H1 (cell line): ENCODE data around the gene LCA5. TPM values are rescaled to one million over a fixed set of nuclear protein-coding genes. Genes with fewer than 3 reads are reported as not detected.

Source experiments
- CTCF ChIA-PET: fragments of 300-600 bp; sonication (Branson Sonifier 250); formaldehyde crosslinking; loops from one replicate; lab custom pipeline; 2021; ENCODE audit not compliant: partially characterized antibody; lab: Charles Lee
- POLR2A ChIA-PET: fragments of 300-600 bp; sonication (Branson Sonifier 250); formaldehyde crosslinking; loops from one replicate; lab custom pipeline; 2021; ENCODE audit warnings: inconsistent platforms; ENCODE audit not compliant: partially characterized antibody; lab: Charles Lee
- DNase-seq, 2 experiments: peaks; one replicate each; pipeline versions ENCODE4 v3.0.0 to v3.0.0-alpha.2; 2010 to 2022; ENCODE audit warnings: low spot score in 2 of 2, low read depth in 1 of 2, mixed read lengths in 1 of 2
- FAIRE-seq: peaks from 2 replicates; lab custom pipeline; 2011; peaks lifted over from hg19 to GRCh38; lab: Jason Lieb, UNC
- H2AFZ ChIP-seq: 2 replicates; pipeline ENCODE4 v1.8.1; 2012; ENCODE audit warnings: low read length, inconsistent platforms
- H2AK5ac ChIP-seq: 2 replicates; pipeline ENCODE4 v1.6.1; 2013; ENCODE audit warnings: low read depth, low read length
- H2BK120ac ChIP-seq: replicated peaks from 2 replicates; pipeline ENCODE3; 2013; ENCODE audit warnings: low read depth, low read length, inconsistent platforms
- H2BK12ac ChIP-seq: 2 replicates; pipeline ENCODE4 v1.6.1; 2013; ENCODE audit warnings: low read depth, low read length
- H2BK15ac ChIP-seq: 2 replicates; pipeline ENCODE4 v1.6.1; 2013; ENCODE audit warnings: low read length
- H2BK20ac ChIP-seq: 2 replicates; pipeline ENCODE4 v1.6.1; 2013; ENCODE audit warnings: low read length
- H2BK5ac ChIP-seq: 2 replicates; pipeline ENCODE4 v1.6.1; 2013; ENCODE audit warnings: low read depth, low read length
- H3K14ac ChIP-seq: 2 replicates; pipeline ENCODE4 v1.6.1; 2013; ENCODE audit warnings: inconsistent platforms; ENCODE audit not compliant: insufficient read length
- H3K18ac ChIP-seq: 2 replicates; pipeline ENCODE4 v1.6.1; 2013; ENCODE audit warnings: low read length; ENCODE audit errors: extremely low read depth
- H3K23ac ChIP-seq: 2 replicates; pipeline ENCODE4 v1.6.1; 2013; ENCODE audit warnings: inconsistent platforms; ENCODE audit not compliant: insufficient read length
- H3K23me2 ChIP-seq: 2 replicates; pipeline ENCODE4 v1.6.1; 2013; ENCODE audit warnings: low read depth, low read length
- H3K27ac ChIP-seq: 2 replicates; pipeline ENCODE4 v1.6.1; 2011; ENCODE audit warnings: low read depth, low read length, inconsistent platforms
- H3K27me3 ChIP-seq, 4 experiments: replicated peaks in 1 of 4; 1 replicate in 1 of 4; 2 replicates in 3 of 4; pipeline versions ENCODE4 v1.6.1 to v1.8.1; 2011 to 2013; ENCODE audit warnings: low read length in 3 of 4, mild to moderate bottlenecking in 3 of 4, inconsistent platforms in 2 of 4, mixed read lengths in 2 of 4, moderate library complexity in 1 of 4; ENCODE audit not compliant: control insufficient read depth in 3 of 4, insufficient read depth in 3 of 4; ENCODE audit errors: extremely low read depth in 1 of 4
- H3K36me3 ChIP-seq, 4 experiments: 2 replicates each; pipeline versions ENCODE4 v1.6.1 to v1.8.1; 2011 to 2013; ENCODE audit warnings: mild to moderate bottlenecking in 4 of 4, low read length in 3 of 4, moderate library complexity in 2 of 4, control low read depth in 1 of 4, inconsistent platforms in 1 of 4; ENCODE audit not compliant: insufficient read depth in 4 of 4, control insufficient read depth in 2 of 4
- H3K4ac ChIP-seq: replicated peaks from 2 replicates; pipeline ENCODE3; 2013; ENCODE audit warnings: low read length, low read depth, mixed read lengths, inconsistent platforms; ENCODE audit not compliant: insufficient read length
- H3K4me1 ChIP-seq, 4 experiments: replicated peaks in 1 of 4; 1 replicate in 1 of 4; 2 replicates in 3 of 4; pipeline versions ENCODE4 v1.6.1 to v1.8.1; 2011 to 2013; ENCODE audit warnings: low read length in 3 of 4, inconsistent platforms in 2 of 4, mixed read lengths in 1 of 4; ENCODE audit not compliant: insufficient read depth in 4 of 4, control insufficient read depth in 3 of 4
- H3K4me2 ChIP-seq, 2 experiments: 2 replicates each; pipeline versions ENCODE4 v1.6.1 to v1.8.1; 2011 to 2013; ENCODE audit warnings: low read depth in 2 of 2, low read length in 2 of 2, control low read depth in 1 of 2, inconsistent platforms in 1 of 2, mild to moderate bottlenecking in 1 of 2; ENCODE audit not compliant: insufficient read depth in 1 of 2
- H3K4me3 ChIP-seq, 4 experiments: fragments of 200-600, 300-600 bp in 1 of 4; sonication (generic), shearing (Covaris generic), sonication (Bioruptor Twin) in 1 of 4; 2 replicates each; pipeline versions ENCODE4 v1.5.1 to v1.8.1; 2011 to 2016; ENCODE audit warnings: low read length in 4 of 4, low read depth in 3 of 4, control low read depth in 2 of 4, inconsistent platforms in 2 of 4, mild to moderate bottlenecking in 2 of 4, mixed read lengths in 1 of 4, moderate library complexity in 1 of 4; ENCODE audit not compliant: insufficient read depth in 2 of 4; ENCODE audit errors: extremely low read depth in 1 of 4
- H3K56ac ChIP-seq: replicated peaks from 2 replicates; pipeline ENCODE3; 2013; ENCODE audit warnings: low read depth, mild to moderate bottlenecking, mixed read lengths, low read length, inconsistent platforms; ENCODE audit not compliant: insufficient read length
- H3K79me1 ChIP-seq: 2 replicates; pipeline ENCODE4 v1.6.1; 2013; ENCODE audit warnings: low read depth, low read length, control low read depth
- H3K79me2 ChIP-seq, 2 experiments: 2 replicates each; pipeline versions ENCODE4 v1.6.1 to v1.8.1; 2012 to 2013; ENCODE audit warnings: low read length in 2 of 2, mild to moderate bottlenecking in 2 of 2, inconsistent platforms in 1 of 2; ENCODE audit not compliant: insufficient read depth in 2 of 2, control insufficient read depth in 1 of 2
- H3K9ac ChIP-seq, 4 experiments: replicated peaks in 1 of 4; 1 replicate in 1 of 4; 2 replicates in 3 of 4; pipeline versions ENCODE4 v1.6.1 to v1.8.1; 2011 to 2013; ENCODE audit warnings: low read depth in 3 of 4, low read length in 3 of 4, control low read depth in 2 of 4, mild to moderate bottlenecking in 2 of 4, moderate library complexity in 2 of 4, inconsistent platforms in 1 of 4; ENCODE audit errors: extremely low read depth in 1 of 4
- H3K9me3 ChIP-seq, 2 experiments: 2 replicates each; pipeline versions ENCODE4 v1.6.1 to v1.8.1; 2012 to 2013; ENCODE audit warnings: mild to moderate bottlenecking in 2 of 2, moderate library complexity in 2 of 2, control low read depth in 1 of 2, inconsistent platforms in 1 of 2, low read depth in 1 of 2, low read length in 1 of 2, mixed read lengths in 1 of 2; ENCODE audit not compliant: insufficient read depth in 2 of 2
- H4K20me1 ChIP-seq, 2 experiments: replicated peaks in 1 of 2; 2 replicates each; pipeline versions ENCODE3 to v1.8.1; 2011 to 2013; ENCODE audit warnings: inconsistent platforms in 2 of 2, low read length in 2 of 2, mild to moderate bottlenecking in 1 of 2; ENCODE audit not compliant: insufficient read depth in 2 of 2, control insufficient read depth in 1 of 2
- H4K5ac ChIP-seq: 2 replicates; pipeline ENCODE4 v1.6.1; 2013; ENCODE audit warnings: low read length, low read depth, mixed read lengths, inconsistent platforms; ENCODE audit not compliant: insufficient read length
- H4K8ac ChIP-seq: 2 replicates; pipeline ENCODE4 v1.8.0; 2013; ENCODE audit warnings: mild to moderate bottlenecking, moderate library complexity, low read length, inconsistent platforms; ENCODE audit not compliant: insufficient read depth; ENCODE audit errors: extremely low read depth
- H4K91ac ChIP-seq: replicated peaks from 2 replicates; pipeline ENCODE3; 2013; ENCODE audit warnings: low read length, mixed read lengths, inconsistent platforms; ENCODE audit not compliant: insufficient read length
- CBX5 ChIP-seq: fragments of 300-800, 300-1000 bp; sonication (generic); IDR thresholded peaks from 2 replicates; pipeline ENCODE4 v1.7.1; 2016; ENCODE audit warnings: antibody characterized with exemption, low read length, low read depth
- CTBP2 ChIP-seq: IDR thresholded peaks from 2 replicates; pipeline ENCODE4 v1.7.0; 2011; ENCODE audit warnings: borderline replicate concordance, mild to moderate bottlenecking, moderate library complexity, mixed read lengths, low read length; ENCODE audit not compliant: insufficient read depth, insufficient read length
- EP300 ChIP-seq, 2 experiments: IDR thresholded peaks; 1 replicate in 1 of 2; 2 replicates in 1 of 2; pipeline ENCODE4 v1.6.1; 2011 to 2012; ENCODE audit warnings: low read depth in 2 of 2, low read length in 2 of 2, mild to moderate bottlenecking in 2 of 2, borderline replicate concordance in 1 of 2, inconsistent platforms in 1 of 2, moderate library complexity in 1 of 2
- GABPA ChIP-seq: IDR thresholded peaks from 2 replicates; pipeline ENCODE4 v1.6.1; 2011; ENCODE audit warnings: mild to moderate bottlenecking, low read length, moderate library complexity, borderline replicate concordance; ENCODE audit not compliant: insufficient read depth
- SIX5 ChIP-seq: IDR thresholded peaks from 2 replicates; pipeline ENCODE4 v1.6.1; 2011; ENCODE audit warnings: mild to moderate bottlenecking, low read depth, low read length
- WGBS, 2 experiments: shearing (Covaris generic) in 1 of 2; methylation state at CpG; one replicate each; pipeline versions ENCODE4 v1.1.6 to v1.1.7; 2013 to 2015; ENCODE audit warnings: low lambda C conversion rate in 2 of 2, mixed read lengths in 2 of 2, inconsistent platforms in 1 of 2, low coverage in 1 of 2, missing lambda C conversion rate in 1 of 2; ENCODE audit not compliant: insufficient replicate concordance in 2 of 2, insufficient coverage in 1 of 2, insufficient read length in 1 of 2; ENCODE audit errors: extremely low coverage in 1 of 2, missing lambda C conversion rate in 1 of 2; 5-methylcytosine and 5-hydroxymethylcytosine counted together
- polyA plus RNA-seq, 7 experiments: library from polyadenylated mRNA; depleted of rRNA in 3 of 7; stranded (reverse) in 5 of 7; unstranded in 2 of 7; fragments of >200 nt in 5 of 7; fragments of 200-250 nt in 2 of 7; gene quantifications; 1 replicate in 5 of 7; 2 replicates in 1 of 7; 4 replicates in 1 of 7; pipeline versions ENCODE4 v1.2.1 to v1.2.3, GENCODE V29; 2011 to 2013; ENCODE audit warnings: missing spikeins in 2 of 7, mixed read lengths in 2 of 7
- total RNA-seq: library from RNA; stranded (reverse); fragmentation: NEBNext Ultra II Directional; extraction: Animal tissue kit (Norgen Biotek cat#: 25700); gene quantifications from 2 replicates; pipeline ENCODE4 v1.2.1, GENCODE V29; 2021

Gene LCA5
- total and polyA plus RNA-seq, 2 of the 8 experiments (the other 6 are each of a cell fraction or from before 2014, with no cell fraction given), result 0.44 to 3.6 TPM

DNA sequence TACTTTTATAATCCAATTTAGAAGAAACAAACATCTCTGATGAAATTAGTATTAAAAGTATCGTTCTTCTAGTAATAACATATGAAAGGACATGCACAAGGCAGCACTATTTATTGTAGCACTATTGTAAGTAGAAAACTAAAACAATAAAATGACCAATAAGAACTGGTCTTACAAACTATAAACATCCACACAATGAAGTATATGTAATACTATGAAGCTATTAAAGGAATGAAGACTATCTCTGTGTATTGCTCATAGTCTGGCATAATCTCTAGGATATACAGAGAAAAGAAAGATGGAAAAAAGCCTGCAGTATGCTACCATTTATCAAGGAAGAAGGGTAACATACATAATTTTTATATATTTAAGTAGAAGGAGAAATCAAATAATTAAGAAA lies 16.7 kb downstream of the LCA5 start:
- Histone ChIP-seq H3K23ac (no peak overlapping the region), H4K91ac (no peak overlapping the region), H4K20me1 (no peaks in the 10 kb centered on the region), H2BK12ac (no peak overlapping the region), H3K18ac (no peak overlapping the region), H2BK15ac (no peak overlapping the region), H3K4ac (no peak overlapping the region), H2BK5ac (no peak overlapping the region), H3K56ac (no peak overlapping the region), H3K79me1 (no peaks in the 10 kb centered on the region), H2BK120ac (no peak overlapping the region), H3K9ac (no peak overlapping the region), H4K8ac (no peak overlapping the region), H3K4me3 (no peak overlapping the region), H3K4me1 (peaks cover 0 to 3% (median under 1%) of the 10 kb centered on the region in 4 experiments; a peak in 3 of 7 replicates), H3K9me3 (no peaks in the 10 kb centered on the region), H4K5ac (no peak overlapping the region), H3K79me2 (no peaks in the 10 kb centered on the region), H3K14ac (no peak overlapping the region), H2BK20ac (no peak overlapping the region), H2AK5ac (no peak overlapping the region), H2AFZ (no peak overlapping the region), H3K4me2 (no peak overlapping the region), H3K27ac (no peak overlapping the region), H3K36me3 (no peaks in the 10 kb centered on the region), H3K23me2 (no peaks in the 10 kb centered on the region), H3K27me3 (no peaks in the 10 kb centered on the region)
- TF ChIP-seq GABPA (no peak), SIX5 (no peak), CTBP2 (no peak), CBX5 (no peak), EP300 (IDR thresholded peaks at IDR 0.05; ENCODE audit: borderline replicate concordance in 1 of 2, low read depth in 2 of 2, low read length in 2 of 2) (no peak)
- no peak for DNase-seq
- 100% methylated on average over 1 of the region's 1 CpG; no CpG with 5 or more reads in 1 of the 2 experiments for WGBS, 2 experiments
- ChIA-PET CTCF (no interaction called here), POLR2A (no interaction called here)
- FAIRE-seq, result no peak
